Lower leg skin (tissue), 3 donors: Measurements from ENCODE around the gene KRT80.

Source experiments
- POLR2A ChIP-seq, 2 donors: fragments of 450-650 bp; IDR thresholded peaks; one replicate each; pipeline ENCODE4 v1.6.1; 2016 to 2017; ENCODE audit warnings: antibody characterized with exemption in 2 of 2, mild to moderate bottlenecking in 1 of 2, moderate library complexity in 1 of 2
- TF ChIP-seq, protein P1 (sequence below), 3 donors: fragments of 450-650 bp; IDR thresholded peaks; one replicate each; pipeline ENCODE4 v1.5.1; 2016; ENCODE audit warnings: antibody characterized with exemption in 3 of 3, mild to moderate bottlenecking in 3 of 3, moderate library complexity in 2 of 3

DNA sequence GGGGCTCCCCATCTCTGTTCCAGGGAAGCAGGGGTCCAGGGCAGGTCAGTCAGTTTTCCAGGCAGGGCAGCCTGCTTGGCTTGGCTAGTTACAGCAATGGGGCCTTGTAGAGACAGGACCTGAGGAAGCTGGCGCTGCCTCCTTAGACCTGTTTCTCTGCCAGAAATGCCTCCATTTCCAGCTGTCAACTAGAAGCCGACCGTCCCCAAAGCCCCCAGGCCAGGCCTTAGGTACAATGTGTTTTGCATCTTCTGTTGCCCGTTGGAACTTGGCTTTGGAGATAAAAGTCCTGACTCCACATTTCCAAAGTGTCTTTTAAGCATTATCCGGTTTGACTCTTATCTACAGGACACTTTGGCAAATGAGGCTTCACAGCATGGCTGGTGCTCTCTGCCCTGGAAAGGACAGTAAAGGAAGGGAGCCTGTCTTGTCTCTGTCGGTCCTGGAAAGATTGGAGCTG is 42.6 kb downstream of the KRT80 start:
- TF ChIP-seq, protein P1, sequence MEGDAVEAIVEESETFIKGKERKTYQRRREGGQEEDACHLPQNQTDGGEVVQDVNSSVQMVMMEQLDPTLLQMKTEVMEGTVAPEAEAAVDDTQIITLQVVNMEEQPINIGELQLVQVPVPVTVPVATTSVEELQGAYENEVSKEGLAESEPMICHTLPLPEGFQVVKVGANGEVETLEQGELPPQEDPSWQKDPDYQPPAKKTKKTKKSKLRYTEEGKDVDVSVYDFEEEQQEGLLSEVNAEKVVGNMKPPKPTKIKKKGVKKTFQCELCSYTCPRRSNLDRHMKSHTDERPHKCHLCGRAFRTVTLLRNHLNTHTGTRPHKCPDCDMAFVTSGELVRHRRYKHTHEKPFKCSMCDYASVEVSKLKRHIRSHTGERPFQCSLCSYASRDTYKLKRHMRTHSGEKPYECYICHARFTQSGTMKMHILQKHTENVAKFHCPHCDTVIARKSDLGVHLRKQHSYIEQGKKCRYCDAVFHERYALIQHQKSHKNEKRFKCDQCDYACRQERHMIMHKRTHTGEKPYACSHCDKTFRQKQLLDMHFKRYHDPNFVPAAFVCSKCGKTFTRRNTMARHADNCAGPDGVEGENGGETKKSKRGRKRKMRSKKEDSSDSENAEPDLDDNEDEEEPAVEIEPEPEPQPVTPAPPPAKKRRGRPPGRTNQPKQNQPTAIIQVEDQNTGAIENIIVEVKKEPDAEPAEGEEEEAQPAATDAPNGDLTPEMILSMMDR (IDR thresholded peaks at IDR 0.05) = no peak
- no peak for TF ChIP-seq POLR2A (IDR thresholded peaks at IDR 0.05)
